K562 (cell line): ENCODE measurements around the gene EME2. TPM values are rescaled to one million over a fixed set of nuclear protein-coding genes. Genes with fewer than 3 reads are reported as not detected.

Experiments
- ATAC-seq: fragments of 200-7000 bp; cut with Tn5 transposase; 3 replicates; pipeline ENCODE4 v1.9.1; 2020; ENCODE audit warnings: moderate library complexity
- BruUV-seq: library from RNA; stranded (reverse); fragments of 400-500 nt; replicated peaks from 2 replicates; lab custom pipeline; 2021; lab: Mats Ljungman, UMichigan
- CTCF ChIA-PET: fragments of 300-600 bp; formaldehyde crosslinking; extraction: SDS; loops from one replicate; lab custom pipeline; 2021; ENCODE audit warnings: low intra/inter-chr PET ratio; lab: Yijun Ruan, JAX
- POLR2A ChIA-PET: fragments of 300-600, 350-650 bp; sonication (Branson Sonifier 250); formaldehyde crosslinking; extraction: SDS; loops from one replicate; lab custom pipeline; 2021; ENCODE audit warnings: antibody characterized with exemption, inconsistent platforms; lab: Yijun Ruan, JAX
- DNase-seq, 4 experiments: peaks; one replicate each; pipeline versions ENCODE4 v3.0.0 to v3.0.0-alpha.2; 2011 to 2018; ENCODE audit warnings: low spot score in 3 of 4, mixed read lengths in 3 of 4; ENCODE audit errors: extremely low read depth in 1 of 4
- FAIRE-seq: peaks from 2 replicates; lab custom pipeline; 2011; peaks lifted over from hg19 to GRCh38; lab: Jason Lieb, UNC
- H2AFZ ChIP-seq: 2 replicates; pipeline ENCODE4 v1.6.0; 2011; ENCODE audit warnings: low read depth, low read length, control low read depth, inconsistent platforms
- H3K27ac ChIP-seq: fragments of 200-600 bp; 3 replicates; pipeline ENCODE4 v1.8.0; 2011; ENCODE audit warnings: low read depth, mild to moderate bottlenecking, control low read depth, inconsistent platforms, low read length, moderate library complexity, mixed read lengths; ENCODE audit errors: extremely low read depth
- H3K27me3 ChIP-seq, 2 experiments: fragments of 300-600 bp in 1 of 2; 2 replicates in 1 of 2; 3 replicates in 1 of 2; pipeline versions ENCODE4 v1.6.0 to v1.8.0; 2011; ENCODE audit warnings: inconsistent platforms in 2 of 2, low read length in 2 of 2, mild to moderate bottlenecking in 1 of 2, mixed read lengths in 1 of 2, moderate library complexity in 1 of 2; ENCODE audit not compliant: control insufficient read depth in 2 of 2, insufficient read depth in 2 of 2
- H3K36me3 ChIP-seq: fragments of 300-600 bp; 3 replicates; pipeline ENCODE4 v1.8.0; 2011; ENCODE audit warnings: mild to moderate bottlenecking, low read length, inconsistent platforms; ENCODE audit not compliant: control insufficient read depth, insufficient read depth
- H3K4me1 ChIP-seq, 2 experiments: fragments of 200-600 bp in 1 of 2; replicated peaks in 1 of 2; 2 replicates in 1 of 2; 3 replicates in 1 of 2; pipeline versions ENCODE4 v1.5.1 to v1.8.0; 2011; ENCODE audit warnings: inconsistent platforms in 2 of 2, low read length in 2 of 2, mild to moderate bottlenecking in 1 of 2, mixed read lengths in 1 of 2, moderate library complexity in 1 of 2; ENCODE audit not compliant: control insufficient read depth in 2 of 2, insufficient read depth in 2 of 2
- H3K4me2 ChIP-seq: 2 replicates; pipeline ENCODE4 v1.6.1; 2011; ENCODE audit warnings: low read length, control low read depth, inconsistent platforms, mixed read lengths; ENCODE audit not compliant: insufficient read depth
- H3K4me3 ChIP-seq: fragments of 200-600 bp; sonication (generic), shearing (Covaris generic); 2 replicates; pipeline ENCODE4 v1.5.1; 2016; ENCODE audit warnings: control low read depth, inconsistent platforms
- H3K79me2 ChIP-seq: fragments of 200-600 bp; 3 replicates; pipeline ENCODE4 v1.8.0; 2011; ENCODE audit warnings: low read length, inconsistent platforms; ENCODE audit not compliant: control insufficient read depth, insufficient read depth
- H3K9ac ChIP-seq, 2 experiments: 2 replicates each; pipeline versions ENCODE4 v1.6.0 to v1.6.1; 2011; ENCODE audit warnings: low read depth in 2 of 2, low read length in 2 of 2, control low read depth in 1 of 2, inconsistent platforms in 1 of 2, mild to moderate bottlenecking in 1 of 2, mixed read lengths in 1 of 2; ENCODE audit not compliant: insufficient read depth in 1 of 2
- H3K9me1 ChIP-seq: one replicate; pipeline ENCODE4 v1.6.0; 2011; ENCODE audit warnings: inconsistent platforms, mild to moderate bottlenecking, low read length, moderate library complexity; ENCODE audit not compliant: control insufficient read depth, insufficient read depth
- H3K9me3 ChIP-seq: replicated peaks from 2 replicates; pipeline ENCODE4 v1.5.1; 2011; ENCODE audit warnings: low read depth, low read length, inconsistent platforms; ENCODE audit not compliant: control insufficient read depth, insufficient read depth
- H4K20me1 ChIP-seq: replicated peaks from 2 replicates; pipeline ENCODE4 v1.6.1; 2011; ENCODE audit warnings: low read length, inconsistent platforms, mixed read lengths; ENCODE audit not compliant: control insufficient read depth, insufficient read depth
- BRD4 ChIP-seq: fragments of 200-600 bp; sonication (generic); IDR thresholded peaks from 2 replicates; pipeline ENCODE4 v1.6.1; 2017; ENCODE audit warnings: inconsistent platforms
- CBX5 ChIP-seq: IDR thresholded peaks from 2 replicates; pipeline ENCODE4 v1.6.1; 2014; ENCODE audit warnings: low read depth, borderline replicate concordance
- CBX8 ChIP-seq: fragments of 200-600 bp; sonication (generic); IDR thresholded peaks from 2 replicates; pipeline ENCODE4 v1.6.1; 2012; ENCODE audit warnings: borderline replicate concordance, mixed run types, low read depth, mild to moderate bottlenecking, moderate library complexity, mixed read lengths, low read length, control low read depth, inconsistent platforms; ENCODE audit not compliant: poor library complexity, severe bottlenecking; ENCODE audit errors: extremely low read depth
- MAX ChIP-seq: sonication (generic); formaldehyde crosslinking; IDR thresholded peaks from 2 replicates; pipeline ENCODE4 v1.9.0; 2022; ENCODE audit warnings: mild to moderate bottlenecking, missing genetic modification reagents
- OTX1 ChIP-seq: fragments of 450-650 bp; formaldehyde crosslinking; IDR thresholded peaks from 2 replicates; pipeline ENCODE4 v1.4.0; 2022; ENCODE audit warnings: mild to moderate bottlenecking
- PTTG1 ChIP-seq: fragments of 450-650 bp; IDR thresholded peaks from 2 replicates; pipeline ENCODE4 v1.6.1; 2016; ENCODE audit warnings: low read depth, mild to moderate bottlenecking, missing genetic modification characterization, missing compliant biosample characterization
- THRA ChIP-seq: fragments of 450-650 bp; IDR thresholded peaks from 2 replicates; pipeline ENCODE4 v1.6.1; 2017; ENCODE audit warnings: mild to moderate bottlenecking, moderate library complexity
- ZBTB33 ChIP-seq: sonication (generic); formaldehyde crosslinking; IDR thresholded peaks from 2 replicates; pipeline ENCODE4 v1.8.1; 2023; ENCODE audit warnings: mild to moderate bottlenecking, missing genetic modification reagents
- ZBTB5 ChIP-seq: fragments of 450-650 bp; IDR thresholded peaks from 2 replicates; pipeline ENCODE4 v1.6.1; 2017; ENCODE audit warnings: antibody characterized with exemption
- ZNF134 ChIP-seq: fragments of 250-450 bp; sonication (Bioruptor Pico); conservative IDR thresholded peaks from 2 replicates; pipeline ENCODE4 v1.4.0; 2020
- WGBS: fragments of 100-300 bp; shearing (Covaris generic); methylation state at CpG from one replicate; pipeline ENCODE4 v1.1.6; 2016; ENCODE audit warnings: low coverage, mixed read lengths; ENCODE audit not compliant: insufficient coverage; ENCODE audit errors: missing lambda C conversion rate; 5-methylcytosine and 5-hydroxymethylcytosine counted together
- in situ Hi-C: fragments of 300-500 bp; cut with MboI; formaldehyde crosslinking; loops from 4 replicates; pipeline ENCODE4 v1.15.0; 2018; ENCODE audit warnings: inconsistent platforms, mixed read lengths
- intact Hi-C: fragments of 100-400 bp; cut with micrococcal nuclease; formaldehyde crosslinking; loops from 2 replicates; pipeline ENCODE4 v1.14.2; 2022
- polyA plus RNA-seq, 8 experiments: library from polyadenylated mRNA; depleted of rRNA in 4 of 8; stranded (reverse) in 5 of 8; unstranded in 3 of 8; fragments of >200 nt; fragmentation: Nextera tagmentation in 2 of 8; fragmentation: Illumina TruSeq in 1 of 8; extraction: Ambion mirVana in 2 of 8; extraction: Trizol in 1 of 8; gene quantifications; 2 replicates each; pipeline versions ENCODE4 v1.2.1 to v1.2.3, GENCODE V29; 2011 to 2014; ENCODE audit warnings: inconsistent platforms in 1 of 8, missing spikeins in 1 of 8
- total RNA-seq, 7 experiments: library from RNA; depleted of rRNA in 6 of 7; stranded (reverse); fragments of >200 nt in 6 of 7; fragmentation: Illumina TruSeq in 2 of 7; extraction: Trizol in 2 of 7; gene quantifications; 2 replicates each; pipeline versions ENCODE4 v1.2.1 to v1.2.3, GENCODE V29; 2011 to 2021; ENCODE audit warnings: low replicate concordance in 1 of 7

EME2 gene
- total and polyA plus RNA-seq, 9 of the 15 experiments (the other 6 are each of a cell fraction or from before 2014, with no cell fraction given): 0.35 to 19.9 (median 3.5) TPM

GRCh38 chr16:1734123-1734522 lies 38.5 kb upstream of the EME2 start:
- no TSS peak for BruUV-seq
- DNase-seq (no peak), FAIRE-seq (no peak), ATAC-seq (no peak)
- no peaks in the 10 kb centered on the region for H3K9me1 ChIP-seq
- no peak overlapping the region for H3K27ac ChIP-seq
- 95% methylated on average over 19 of the region's 22 CpGs for whole genome bisulfite sequencing
- in situ Hi-C loops: no loop called here
- H3K4me2 ChIP-seq: no peak overlapping the region
- H2AFZ ChIP-seq: no peak overlapping the region
- peak; percentile 14; the same call in 1 of the 2 replicates for TF ChIP-seq MAX (CRISPR knock-in tag)
- no peak for TF ChIP-seq ZBTB33 (CRISPR knock-in tag)
- H3K9me3 ChIP-seq: peaks cover 30% of the 10 kb centered on the region
- peaks cover 0 to 33% of the 10 kb centered on the region in 2 experiments; a peak in 2 of 5 replicates for H3K4me1 ChIP-seq
- H3K79me2 ChIP-seq: no peaks in the 10 kb centered on the region
- peaks cover 44% of the 10 kb centered on the region; the same call in 2 of the 3 replicates for H3K36me3 ChIP-seq
- POLR2A ChIA-PET: interaction anchor here (0.9 kb wide), 1 partner anchor 9 kb away, joined by 4 read pairs; no protein-coding TSS in a partner anchor
- H3K9ac ChIP-seq: no peak overlapping the region
- CTCF ChIA-PET: no interaction called here
- H4K20me1 ChIP-seq: no peaks in the 10 kb centered on the region
- H3K4me3 ChIP-seq: no peak overlapping the region
- no peaks in the 10 kb centered on the region for H3K27me3 ChIP-seq
- intact Hi-C loops: no loop called here

- Histone ChIP-seq H3K79me2 (no peaks in the 10 kb centered on the region), H3K9me1 (no peaks in the 10 kb centered on the region), H3K27me3 (no peaks in the 10 kb centered on the region), H3K27ac (no peak overlapping the region), H3K4me2 (no peak overlapping the region), H2AFZ (no peak overlapping the region), H4K20me1 (no peaks in the 10 kb centered on the region), H3K4me1 (peaks cover 0 to 39% of the 10 kb centered on the region in 2 experiments; a peak in 2 of 5 replicates), H3K36me3 (peaks cover 38% of the 10 kb centered on the region; the same call in 2 of the 3 replicates), H3K4me3 (no peak overlapping the region), H3K9ac (no peak overlapping the region), H3K9me3 (peaks cover 36% of the 10 kb centered on the region)
- FAIRE-seq: no peak
- 93% methylated on average over 19 of the region's 22 CpGs for WGBS
- ChIA-PET POLR2A (no interaction called here), CTCF (no interaction called here)
- in situ Hi-C loops: no loop called here
- ATAC-seq: no peak
- intact Hi-C loops: no loop called here
- no peak for DNase-seq
- BruUV-seq: no TSS peak
- no peak for TF ChIP-seq BRD4
- TF ChIP-seq ZBTB5: no peak
- no peak for TF ChIP-seq THRA
- no peak for TF ChIP-seq CBX8
- no peak for TF ChIP-seq ZNF134 (CRISPR knock-in tag)
- no peak for TF ChIP-seq OTX1 (CRISPR knock-in tag)
- no peak for TF ChIP-seq PTTG1 (tag)
- TF ChIP-seq CBX5: no peak
Measured at GRCh38 chr16:1734816-1735215, 37.8 kb upstream of the EME2 start.
